Measurements from ENCODE around the gene ATP8B4.

The ATP8B4 gene

GRCh38 chr15:49889536-49889935 lies 229.5 kb downstream of the ATP8B4 start:
- H3K27ac ChIP-seq: no peak overlapping the region
- TF ChIP-seq CTCF (conservative IDR thresholded peaks at IDR 0.05): no peak

GRCh38 chr15:49888734-49889133 lies 230.3 kb downstream of the ATP8B4 start:
- no peak overlapping the region for H3K27ac ChIP-seq
- no peak for TF ChIP-seq CTCF (conservative IDR thresholded peaks at IDR 0.05)

- no peak overlapping the region for H3K27ac ChIP-seq
- TF ChIP-seq CTCF (conservative IDR thresholded peaks at IDR 0.05): no peak
These were observed 230.7 kb downstream of the ATP8B4 start for GRCh38 chr15:49888323-49888693.

- no peak for TF ChIP-seq CTCF (conservative IDR thresholded peaks at IDR 0.05)
- no peak overlapping the region for H3K27ac ChIP-seq
These were observed 231.2 kb downstream of the ATP8B4 start for GRCh38 chr15:49887659-49888322.

GRCh38 chr15:49883121-49883520 lies 235.9 kb downstream of the ATP8B4 start:
- no peak overlapping the region for H3K27ac ChIP-seq
- TF ChIP-seq CTCF (conservative IDR thresholded peaks at IDR 0.05): no peak

GRCh38 chr15:49881866-49882265 lies 237.2 kb downstream of the ATP8B4 start:
- no peak for TF ChIP-seq CTCF (conservative IDR thresholded peaks at IDR 0.05)
- no peak overlapping the region for H3K27ac ChIP-seq

- no peak for TF ChIP-seq CTCF (conservative IDR thresholded peaks at IDR 0.05)
- H3K27ac ChIP-seq: no peak overlapping the region
These were observed 237.6 kb downstream of the ATP8B4 start for GRCh38 chr15:49881433-49881832.

Data from VCaP (cell line).